ENCODE results near the gene RAB3A.
"Not testable (repeated sequence)": the region's sequence is repeated elsewhere in the genome, so short reads cannot be mapped to it uniquely, and the experiment has no call there.

- not testable (repeated sequence) for TF ChIP-seq MAX, MYC (IDR thresholded peaks at IDR 0.05; ENCODE audit: low read depth, low read length)
Measured at GRCh38 chr19:18209912-18210311, 6.1 kb upstream of the RAB3A start.

All from NB4 (cell line).